ENCODE results near the gene TSFM. TPM values are rescaled to one million over a fixed set of nuclear protein-coding genes. Genes with fewer than 3 reads are reported as not detected.

TSFM gene
- total and polyA plus RNA-seq, 9 of the 15 experiments (the other 6 are each of a cell fraction or from before 2014, with no cell fraction given) = 44.6 to 198 (median 60.2) TPM

GRCh38 chr12:57771873-57772428, 10.6 kb upstream of the TSFM start, which contains the start of gene METTL1 (continued):
- TF ChIP-seq, protein P1, sequence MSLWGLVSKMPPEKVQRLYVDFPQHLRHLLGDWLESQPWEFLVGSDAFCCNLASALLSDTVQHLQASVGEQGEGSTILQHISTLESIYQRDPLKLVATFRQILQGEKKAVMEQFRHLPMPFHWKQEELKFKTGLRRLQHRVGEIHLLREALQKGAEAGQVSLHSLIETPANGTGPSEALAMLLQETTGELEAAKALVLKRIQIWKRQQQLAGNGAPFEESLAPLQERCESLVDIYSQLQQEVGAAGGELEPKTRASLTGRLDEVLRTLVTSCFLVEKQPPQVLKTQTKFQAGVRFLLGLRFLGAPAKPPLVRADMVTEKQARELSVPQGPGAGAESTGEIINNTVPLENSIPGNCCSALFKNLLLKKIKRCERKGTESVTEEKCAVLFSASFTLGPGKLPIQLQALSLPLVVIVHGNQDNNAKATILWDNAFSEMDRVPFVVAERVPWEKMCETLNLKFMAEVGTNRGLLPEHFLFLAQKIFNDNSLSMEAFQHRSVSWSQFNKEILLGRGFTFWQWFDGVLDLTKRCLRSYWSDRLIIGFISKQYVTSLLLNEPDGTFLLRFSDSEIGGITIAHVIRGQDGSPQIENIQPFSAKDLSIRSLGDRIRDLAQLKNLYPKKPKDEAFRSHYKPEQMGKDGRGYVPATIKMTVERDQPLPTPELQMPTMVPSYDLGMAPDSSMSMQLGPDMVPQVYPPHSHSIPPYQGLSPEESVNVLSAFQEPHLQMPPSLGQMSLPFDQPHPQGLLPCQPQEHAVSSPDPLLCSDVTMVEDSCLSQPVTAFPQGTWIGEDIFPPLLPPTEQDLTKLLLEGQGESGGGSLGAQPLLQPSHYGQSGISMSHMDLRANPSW (CRISPR knock-in tag; IDR thresholded peaks at IDR 0.05) = 0 out of 2 replicates have a peak, but pooled peaks have one; percentile 30
- TF ChIP-seq ARID3A (IDR thresholded peaks at IDR 0.05; ENCODE audit: borderline replicate concordance, low read depth, low read length) = no peak
- TF ChIP-seq ZNF316 (IDR thresholded peaks at IDR 0.05) = 0 out of 2 replicates have a peak, but pooled peaks have one; percentile 14
- TF ChIP-seq ZNF444 (CRISPR knock-in tag; IDR thresholded peaks at IDR 0.05) = no peak
- TF ChIP-seq, protein P2, sequence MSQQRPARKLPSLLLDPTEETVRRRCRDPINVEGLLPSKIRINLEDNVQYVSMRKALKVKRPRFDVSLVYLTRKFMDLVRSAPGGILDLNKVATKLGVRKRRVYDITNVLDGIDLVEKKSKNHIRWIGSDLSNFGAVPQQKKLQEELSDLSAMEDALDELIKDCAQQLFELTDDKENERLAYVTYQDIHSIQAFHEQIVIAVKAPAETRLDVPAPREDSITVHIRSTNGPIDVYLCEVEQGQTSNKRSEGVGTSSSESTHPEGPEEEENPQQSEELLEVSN (IDR thresholded peaks at IDR 0.05; ENCODE audit: borderline replicate concordance in 1 of 2, extremely low read depth in 1 of 2, insufficient read depth in 1 of 2, insufficient read length in 1 of 2, low read depth in 1 of 2, low read length in 1 of 2, poor library complexity in 1 of 2, severe bottlenecking in 1 of 2) = peak in 1 of 2 experiments; percentile 53
- no peak for TF ChIP-seq YBX1 (IDR thresholded peaks at IDR 0.05)
- no peak for TF ChIP-seq PYGO2 (tag; IDR thresholded peaks at IDR 0.05)
- TF ChIP-seq RB1 (IDR thresholded peaks at IDR 0.05; ENCODE audit: low read depth) = peak; percentile 83
- TF ChIP-seq POLR2G (IDR thresholded peaks at IDR 0.05; ENCODE audit: low read depth, low read length) = peak; percentile 96
- no peak for TF ChIP-seq ZNF143 (CRISPR knock-in tag; IDR thresholded peaks at IDR 0.05)
- peak; percentile 38 for TF ChIP-seq GABPA (tag; conservative IDR thresholded peaks at IDR 0.05; ENCODE audit: low read depth)
- no peak for TF ChIP-seq CC2D1A (IDR thresholded peaks at IDR 0.05)
- TF ChIP-seq, protein P3, sequence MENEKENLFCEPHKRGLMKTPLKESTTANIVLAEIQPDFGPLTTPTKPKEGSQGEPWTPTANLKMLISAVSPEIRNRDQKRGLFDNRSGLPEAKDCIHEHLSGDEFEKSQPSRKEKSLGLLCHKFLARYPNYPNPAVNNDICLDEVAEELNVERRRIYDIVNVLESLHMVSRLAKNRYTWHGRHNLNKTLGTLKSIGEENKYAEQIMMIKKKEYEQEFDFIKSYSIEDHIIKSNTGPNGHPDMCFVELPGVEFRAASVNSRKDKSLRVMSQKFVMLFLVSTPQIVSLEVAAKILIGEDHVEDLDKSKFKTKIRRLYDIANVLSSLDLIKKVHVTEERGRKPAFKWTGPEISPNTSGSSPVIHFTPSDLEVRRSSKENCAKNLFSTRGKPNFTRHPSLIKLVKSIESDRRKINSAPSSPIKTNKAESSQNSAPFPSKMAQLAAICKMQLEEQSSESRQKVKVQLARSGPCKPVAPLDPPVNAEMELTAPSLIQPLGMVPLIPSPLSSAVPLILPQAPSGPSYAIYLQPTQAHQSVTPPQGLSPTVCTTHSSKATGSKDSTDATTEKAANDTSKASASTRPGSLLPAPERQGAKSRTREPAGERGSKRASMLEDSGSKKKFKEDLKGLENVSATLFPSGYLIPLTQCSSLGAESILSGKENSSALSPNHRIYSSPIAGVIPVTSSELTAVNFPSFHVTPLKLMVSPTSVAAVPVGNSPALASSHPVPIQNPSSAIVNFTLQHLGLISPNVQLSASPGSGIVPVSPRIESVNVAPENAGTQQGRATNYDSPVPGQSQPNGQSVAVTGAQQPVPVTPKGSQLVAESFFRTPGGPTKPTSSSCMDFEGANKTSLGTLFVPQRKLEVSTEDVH (IDR thresholded peaks at IDR 0.05; ENCODE audit: low read depth, partially characterized antibody) = peak; percentile 77
- TF ChIP-seq ZNF274 (IDR thresholded peaks at IDR 0.05; ENCODE audit: borderline replicate concordance, low read depth, low read length) = no peak
- TF ChIP-seq ZNF57 (CRISPR knock-in tag; IDR thresholded peaks at IDR 0.05) = no peak
- TF ChIP-seq ZNF583 (CRISPR knock-in tag; IDR thresholded peaks at IDR 0.05) = no peak
- no peak for TF ChIP-seq PCBP1 (IDR thresholded peaks at IDR 0.05; ENCODE audit: low read depth, low read length, poor library complexity, severe bottlenecking)
- no peak for TF ChIP-seq SAFB (IDR thresholded peaks at IDR 0.05; ENCODE audit: borderline replicate concordance, low read depth, low read length)
- TF ChIP-seq PTBP1 (IDR thresholded peaks at IDR 0.05; ENCODE audit: low read depth, low read length) = no peak
- TF ChIP-seq RBM22 (IDR thresholded peaks at IDR 0.05; ENCODE audit: low read depth, low read length, poor library complexity, severe bottlenecking) = no peak

All from K562 (cell line).